GM20000 (cell line): ENCODE results near the gene KDM7A.

Source experiments
- DNase-seq: peaks from one replicate; pipeline ENCODE4 v3.0.0; 2012; ENCODE audit warnings: low spot score
- CTCF ChIP-seq: IDR thresholded peaks from 2 replicates; pipeline ENCODE4 v1.5.1; 2012; ENCODE audit warnings: mild to moderate bottlenecking, control low read depth; ENCODE audit errors: extremely low read depth, missing control alignments

The KDM7A gene

DNA sequence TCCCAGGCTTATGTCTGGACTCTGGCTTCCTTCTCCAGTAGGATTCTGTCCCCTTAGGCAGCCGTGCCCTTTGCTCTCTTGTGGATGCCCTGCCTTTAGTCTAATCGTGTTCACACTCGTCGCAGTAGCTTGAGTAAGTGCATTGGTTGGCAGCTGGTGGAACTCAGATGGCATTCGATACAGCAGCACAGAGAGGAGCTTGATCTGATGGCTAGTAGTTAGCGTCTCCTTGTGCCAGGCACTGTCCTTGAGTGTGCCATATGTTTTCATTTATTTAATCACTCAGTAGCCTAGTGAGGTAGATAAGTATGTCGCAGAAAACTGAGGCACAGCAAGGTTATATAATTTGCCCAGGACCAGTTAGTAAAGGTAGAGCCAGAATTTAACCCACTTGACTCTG is 95.9 kb downstream of the KDM7A start:
- DNase-seq, result no peak
- no peak for TF ChIP-seq CTCF

- no peak for TF ChIP-seq CTCF
- no peak for DNase-seq
These were observed 97.7 kb downstream of the KDM7A start for GRCh38 chr7:140079121-140079536.

DNA sequence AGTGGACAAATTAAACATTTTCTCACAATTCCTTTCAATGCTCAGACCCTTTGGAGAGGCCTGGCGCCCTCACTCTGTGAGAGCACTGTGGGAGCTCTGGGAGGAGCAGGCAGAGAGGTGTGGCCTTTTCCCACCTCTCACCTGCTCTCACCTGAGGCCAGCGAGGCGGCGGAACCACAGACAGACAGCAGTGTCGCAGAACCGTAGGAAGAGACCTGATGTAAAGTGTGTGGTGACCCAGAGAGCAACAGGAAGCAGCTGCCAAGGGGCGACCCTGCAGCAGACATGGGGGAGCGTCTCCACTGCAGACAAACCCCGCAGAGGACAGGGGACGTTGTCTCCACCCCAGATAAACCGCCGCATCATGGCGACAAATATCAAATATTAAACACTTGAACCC is 98.4 kb downstream of the KDM7A start:
- no peak for DNase-seq
- TF ChIP-seq CTCF, result no peak

- DNase-seq, result no peak
- no peak for TF ChIP-seq CTCF
These were observed 102.0 kb downstream of the KDM7A start for GRCh38 chr7:140074780-140075179.

DNA sequence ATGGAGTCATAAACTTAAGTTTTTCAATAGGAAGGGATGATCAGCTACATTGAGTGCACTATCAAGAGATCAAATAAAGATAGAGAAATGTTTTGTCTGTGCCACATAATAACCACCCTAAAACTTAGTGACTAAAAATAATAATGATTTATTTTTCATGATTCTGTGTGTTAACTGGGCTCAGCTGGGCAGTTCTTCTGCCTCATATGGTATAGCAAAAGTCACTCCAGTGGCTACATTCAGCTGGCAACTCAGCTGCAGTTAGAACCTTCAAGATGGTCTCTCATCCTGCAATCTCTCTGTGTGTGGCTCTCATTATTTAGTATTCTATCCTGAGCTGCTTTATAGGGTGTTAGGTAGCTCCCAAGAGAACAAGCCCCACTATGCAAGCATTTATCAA is 106.2 kb downstream of the KDM7A start:
- no peak for DNase-seq
- no peak for TF ChIP-seq CTCF

GRCh38 chr7:140069298-140069949 is 107.4 kb downstream of the KDM7A start:
- no peak for TF ChIP-seq CTCF

DNA sequence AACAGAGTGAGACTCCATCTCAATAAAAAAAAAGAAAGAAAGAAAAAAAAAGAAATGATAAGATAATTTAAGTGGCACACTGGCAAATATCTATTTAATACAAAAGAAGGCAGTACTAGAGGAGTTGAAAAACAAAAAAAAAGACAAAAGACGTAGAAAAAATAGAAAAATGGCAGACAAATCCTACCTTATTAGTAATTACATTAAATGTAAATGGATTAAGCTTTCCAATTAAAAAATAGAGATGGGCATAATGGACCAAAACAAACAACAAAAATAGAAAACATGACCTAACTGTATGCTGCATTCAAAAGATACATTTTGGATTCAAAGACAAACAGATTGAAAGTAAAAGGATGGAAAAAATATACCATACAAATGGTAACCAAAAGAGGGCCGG is 108.8 kb downstream of the KDM7A start:
- no peak for DNase-seq
- TF ChIP-seq CTCF, result no peak

More at GRCh38 chr7:140069298-140069949, 107.4 kb downstream of the KDM7A start:
- DNase-seq, result no peak
